ENCODE results near the gene NSUN2.
"Not testable (repeated sequence)": the region's sequence is repeated elsewhere in the genome, so short reads cannot be mapped to it uniquely, and the experiment has no call there.

The NSUN2 gene

GRCh38 chr5:6668717-6669116, 35.9 kb upstream of the NSUN2 start:
- not testable (repeated sequence) for H3K4me3 ChIP-seq (ENCODE audit: low read depth, low read length); H3K36me3 ChIP-seq (ENCODE audit: control insufficient read depth, insufficient read depth, low read length); H3K9me3 ChIP-seq (ENCODE audit: control insufficient read depth, insufficient read depth, low read length); H3K9ac ChIP-seq (ENCODE audit: low read depth, low read length); H3K27me3 ChIP-seq (ENCODE audit: control insufficient read depth, insufficient read depth, low read length); H3K27ac ChIP-seq (ENCODE audit: low read depth, low read length); H3K4me1 ChIP-seq (ENCODE audit: control insufficient read depth, insufficient read depth, low read length)

DNA sequence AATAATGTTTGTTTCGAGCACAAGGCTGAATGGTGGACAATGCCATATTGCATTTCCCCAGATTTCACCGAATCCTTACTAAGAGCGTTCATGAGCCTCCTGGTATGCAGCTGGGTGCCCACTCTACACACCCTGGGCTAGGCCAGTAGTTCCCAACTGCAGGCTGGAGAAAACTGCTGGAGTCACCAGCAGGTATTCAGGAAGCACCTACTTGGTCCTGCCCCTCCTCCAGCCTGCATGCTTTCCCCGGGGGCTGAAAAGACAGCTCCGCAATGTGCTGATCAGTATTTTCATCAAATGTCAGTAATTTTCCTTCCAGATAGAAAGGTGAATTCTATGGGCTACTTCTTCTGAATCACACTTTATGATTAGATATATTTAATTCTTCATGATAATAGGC, 34.8 kb upstream of the NSUN2 start:
- Histone ChIP-seq H3K9me3 (ENCODE audit: control insufficient read depth, insufficient read depth, low read length) (no peaks in the 10 kb centered on the region), H3K9ac (ENCODE audit: low read depth, low read length) (no peak overlapping the region), H3K27ac (ENCODE audit: low read depth, low read length) (no peak overlapping the region), H3K4me3 (ENCODE audit: low read depth, low read length) (no peak overlapping the region), H3K4me1 (ENCODE audit: control insufficient read depth, insufficient read depth, low read length) (0 out of 2 replicates have a peak, but pooled peaks cover 3% of the 10 kb centered on the region), H3K36me3 (ENCODE audit: control insufficient read depth, insufficient read depth, low read length) (peaks cover 7% of the 10 kb centered on the region; the same call in 1 of the 2 replicates), H3K27me3 (ENCODE audit: control insufficient read depth, insufficient read depth, low read length) (no peaks in the 10 kb centered on the region)

GRCh38 chr5:6666762-6667161, 33.9 kb upstream of the NSUN2 start:
- 0 out of 2 replicates have a peak, but pooled peaks cover 3% of the 10 kb centered on the region for H3K4me1 ChIP-seq (ENCODE audit: control insufficient read depth, insufficient read depth, low read length)

DNA sequence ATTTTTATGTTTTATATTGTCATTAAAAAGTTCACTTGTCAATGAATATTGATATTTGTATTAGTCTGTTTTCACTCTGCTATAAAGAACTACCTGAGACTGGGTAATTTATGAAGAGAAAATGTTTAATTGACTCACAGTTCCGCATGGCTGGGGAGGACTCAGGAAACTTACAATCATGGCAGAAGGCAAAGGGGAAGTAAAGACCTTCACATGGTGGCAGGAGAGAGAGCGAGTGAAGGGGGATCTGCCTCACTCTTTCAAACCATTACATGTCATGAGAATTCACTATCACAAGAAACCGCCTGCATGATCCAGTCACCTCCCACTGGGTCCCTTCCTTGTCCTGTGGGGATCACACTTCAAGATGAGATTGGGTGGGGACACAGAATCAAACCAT, 27.8 kb upstream of the NSUN2 start:
- Histone ChIP-seq H3K27ac (ENCODE audit: low read depth, low read length) (no peak overlapping the region), H3K4me3 (ENCODE audit: low read depth, low read length) (no peak overlapping the region), H3K36me3 (ENCODE audit: control insufficient read depth, insufficient read depth, low read length) (peaks cover 49% of the 10 kb centered on the region), H3K27me3 (ENCODE audit: control insufficient read depth, insufficient read depth, low read length) (no peaks in the 10 kb centered on the region), H3K9me3 (ENCODE audit: control insufficient read depth, insufficient read depth, low read length) (no peaks in the 10 kb centered on the region), H3K4me1 (ENCODE audit: control insufficient read depth, insufficient read depth, low read length) (no peaks in the 10 kb centered on the region), H3K9ac (ENCODE audit: low read depth, low read length) (no peak overlapping the region)

More at GRCh38 chr5:6666762-6667161, 33.9 kb upstream of the NSUN2 start:
- no peak overlapping the region for H3K27ac ChIP-seq (ENCODE audit: low read depth, low read length)
- no peaks in the 10 kb centered on the region for H3K27me3 ChIP-seq (ENCODE audit: control insufficient read depth, insufficient read depth, low read length)
- no peaks in the 10 kb centered on the region for H3K9me3 ChIP-seq (ENCODE audit: control insufficient read depth, insufficient read depth, low read length)
- no peak overlapping the region for H3K4me3 ChIP-seq (ENCODE audit: low read depth, low read length)
- peaks cover 12% of the 10 kb centered on the region; the same call in 1 of the 2 replicates for H3K36me3 ChIP-seq (ENCODE audit: control insufficient read depth, insufficient read depth, low read length)
- H3K9ac ChIP-seq (ENCODE audit: low read depth, low read length) = no peak overlapping the region

DNA sequence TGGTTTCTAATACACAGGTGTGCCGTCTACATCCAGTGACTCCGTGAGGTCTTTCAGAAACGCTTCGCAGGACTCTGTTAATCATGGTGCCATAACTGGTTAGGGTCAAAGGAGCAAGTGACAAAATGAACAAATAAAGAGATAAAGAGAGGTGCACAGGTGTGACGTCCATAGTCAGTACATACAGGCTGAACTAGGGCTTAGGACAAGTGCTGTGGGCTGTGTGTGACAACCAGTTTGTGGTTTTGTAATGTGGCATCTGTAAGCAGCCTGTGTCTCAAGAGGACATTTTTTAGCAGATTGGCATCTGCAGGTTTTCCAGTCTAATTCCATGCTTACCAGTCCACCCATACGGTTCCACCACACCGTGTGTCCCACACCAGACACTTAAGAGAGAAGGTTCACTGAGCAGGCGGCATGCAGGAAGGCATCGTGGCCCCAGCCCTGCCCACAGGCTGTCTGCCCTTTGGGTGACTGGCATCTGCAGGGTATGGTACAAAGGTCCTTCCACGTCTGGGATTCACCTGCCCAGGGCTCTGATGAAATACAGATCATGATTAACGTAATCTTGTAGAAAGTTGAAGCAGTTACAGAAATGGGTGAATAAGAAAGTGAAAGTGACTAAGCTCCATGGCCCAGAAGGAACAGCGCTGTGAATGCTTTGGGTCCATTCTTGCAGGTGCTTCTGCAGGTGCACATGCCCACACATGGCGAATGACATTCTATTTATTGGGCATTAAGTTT, 27.3 kb upstream of the NSUN2 start:
- H3K9ac ChIP-seq (ENCODE audit: low read depth, low read length) = no peak overlapping the region
- H3K9me3 ChIP-seq (ENCODE audit: control insufficient read depth, insufficient read depth, low read length) = no peaks in the 10 kb centered on the region
- H3K4me3 ChIP-seq (ENCODE audit: low read depth, low read length) = no peak overlapping the region
- peaks cover 55% of the 10 kb centered on the region for H3K36me3 ChIP-seq (ENCODE audit: control insufficient read depth, insufficient read depth, low read length)
- H3K27ac ChIP-seq (ENCODE audit: low read depth, low read length) = no peak overlapping the region
- H3K27me3 ChIP-seq (ENCODE audit: control insufficient read depth, insufficient read depth, low read length) = no peaks in the 10 kb centered on the region
- no peaks in the 10 kb centered on the region for H3K4me1 ChIP-seq (ENCODE audit: control insufficient read depth, insufficient read depth, low read length)

DNA sequence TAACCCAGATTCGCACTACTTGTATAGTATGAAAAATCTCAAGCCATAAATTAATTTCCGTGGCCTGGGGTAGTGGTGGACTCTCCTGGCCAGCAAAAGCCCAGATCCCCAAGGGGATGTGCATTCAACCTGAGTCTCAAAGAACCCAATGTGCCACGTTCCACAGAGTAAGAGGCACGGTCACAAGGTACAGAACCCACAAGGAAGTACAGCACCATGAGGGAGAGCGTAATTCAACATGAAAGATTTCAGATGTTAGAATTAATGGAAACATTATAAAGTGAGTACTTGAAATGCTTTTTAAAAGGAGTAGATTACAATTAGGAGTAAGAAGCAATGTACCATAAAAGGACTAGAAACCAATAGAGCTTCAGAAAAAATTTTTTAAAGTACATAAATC, 23.8 kb upstream of the NSUN2 start:
- Histone ChIP-seq H3K9ac (ENCODE audit: low read depth, low read length) (no peak overlapping the region), H3K4me1 (ENCODE audit: control insufficient read depth, insufficient read depth, low read length) (no peaks in the 10 kb centered on the region), H3K27ac (ENCODE audit: low read depth, low read length) (no peak overlapping the region), H3K9me3 (ENCODE audit: control insufficient read depth, insufficient read depth, low read length) (no peaks in the 10 kb centered on the region), H3K36me3 (ENCODE audit: control insufficient read depth, insufficient read depth, low read length) (peaks cover 58% of the 10 kb centered on the region), H3K4me3 (ENCODE audit: low read depth, low read length) (no peak overlapping the region), H3K27me3 (ENCODE audit: control insufficient read depth, insufficient read depth, low read length) (no peaks in the 10 kb centered on the region)

DNA sequence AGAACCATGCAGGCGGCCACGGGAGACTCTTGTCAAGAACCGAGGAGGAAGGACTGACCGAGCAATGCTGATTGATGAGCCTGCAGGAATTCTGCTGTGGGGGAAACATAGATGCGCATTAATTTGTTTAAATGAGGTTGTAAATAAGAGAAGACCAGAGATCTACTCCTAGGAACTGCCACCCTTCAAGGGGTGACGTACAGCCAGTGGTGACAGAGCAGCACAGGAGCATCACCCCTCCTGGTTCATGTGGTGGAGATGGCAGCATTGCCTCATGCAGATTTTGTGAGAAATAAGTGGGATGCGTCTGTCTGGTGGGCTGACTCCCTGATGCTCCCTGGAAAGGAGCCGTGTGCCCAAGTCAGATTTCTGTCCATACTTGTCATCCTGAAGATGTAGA, 22.6 kb upstream of the NSUN2 start:
- Histone ChIP-seq H3K4me3 (ENCODE audit: low read depth, low read length) (no peak overlapping the region), H3K9ac (ENCODE audit: low read depth, low read length) (no peak overlapping the region), H3K27ac (ENCODE audit: low read depth, low read length) (no peak overlapping the region), H3K4me1 (ENCODE audit: control insufficient read depth, insufficient read depth, low read length) (no peaks in the 10 kb centered on the region), H3K27me3 (ENCODE audit: control insufficient read depth, insufficient read depth, low read length) (no peaks in the 10 kb centered on the region), H3K9me3 (ENCODE audit: control insufficient read depth, insufficient read depth, low read length) (no peaks in the 10 kb centered on the region), H3K36me3 (ENCODE audit: control insufficient read depth, insufficient read depth, low read length) (peaks cover 58% of the 10 kb centered on the region)

GRCh38 chr5:6652025-6652424, 19.2 kb upstream of the NSUN2 start:
- Histone ChIP-seq H3K27me3 (ENCODE audit: control insufficient read depth, insufficient read depth, low read length) (no peaks in the 10 kb centered on the region), H3K9ac (ENCODE audit: low read depth, low read length) (no peak overlapping the region), H3K9me3 (ENCODE audit: control insufficient read depth, insufficient read depth, low read length) (no peaks in the 10 kb centered on the region), H3K4me1 (ENCODE audit: control insufficient read depth, insufficient read depth, low read length) (peaks cover 3% of the 10 kb centered on the region; the same call in 1 of the 2 replicates), H3K36me3 (ENCODE audit: control insufficient read depth, insufficient read depth, low read length) (peaks cover 34% of the 10 kb centered on the region), H3K27ac (ENCODE audit: low read depth, low read length) (no peak overlapping the region), H3K4me3 (ENCODE audit: low read depth, low read length) (no peak overlapping the region)

- H3K27me3 ChIP-seq (ENCODE audit: control insufficient read depth, insufficient read depth, low read length) = no peaks in the 10 kb centered on the region
- peaks cover 3% of the 10 kb centered on the region; the same call in 1 of the 2 replicates for H3K4me1 ChIP-seq (ENCODE audit: control insufficient read depth, insufficient read depth, low read length)
- peaks cover 20% of the 10 kb centered on the region for H3K36me3 ChIP-seq (ENCODE audit: control insufficient read depth, insufficient read depth, low read length)
- H3K27ac ChIP-seq (ENCODE audit: low read depth, low read length) = no peak overlapping the region
- H3K9ac ChIP-seq (ENCODE audit: low read depth, low read length) = no peak overlapping the region
- H3K9me3 ChIP-seq (ENCODE audit: control insufficient read depth, insufficient read depth, low read length) = no peaks in the 10 kb centered on the region
- H3K4me3 ChIP-seq (ENCODE audit: low read depth, low read length) = no peak overlapping the region
Observed at GRCh38 chr5:6649681-6650080, 16.8 kb upstream of the NSUN2 start.

- H3K36me3 ChIP-seq (ENCODE audit: control insufficient read depth, insufficient read depth, low read length) = peaks cover 24% of the 10 kb centered on the region
- no peak overlapping the region for H3K4me3 ChIP-seq (ENCODE audit: low read depth, low read length)
- no peak overlapping the region for H3K9ac ChIP-seq (ENCODE audit: low read depth, low read length)
- no peak overlapping the region for H3K27ac ChIP-seq (ENCODE audit: low read depth, low read length)
- no peaks in the 10 kb centered on the region for H3K9me3 ChIP-seq (ENCODE audit: control insufficient read depth, insufficient read depth, low read length)
- H3K27me3 ChIP-seq (ENCODE audit: control insufficient read depth, insufficient read depth, low read length) = no peaks in the 10 kb centered on the region
- peaks cover 3% of the 10 kb centered on the region; the same call in 1 of the 2 replicates for H3K4me1 ChIP-seq (ENCODE audit: control insufficient read depth, insufficient read depth, low read length)
Observed at GRCh38 chr5:6649186-6649585, 16.3 kb upstream of the NSUN2 start.

DNA sequence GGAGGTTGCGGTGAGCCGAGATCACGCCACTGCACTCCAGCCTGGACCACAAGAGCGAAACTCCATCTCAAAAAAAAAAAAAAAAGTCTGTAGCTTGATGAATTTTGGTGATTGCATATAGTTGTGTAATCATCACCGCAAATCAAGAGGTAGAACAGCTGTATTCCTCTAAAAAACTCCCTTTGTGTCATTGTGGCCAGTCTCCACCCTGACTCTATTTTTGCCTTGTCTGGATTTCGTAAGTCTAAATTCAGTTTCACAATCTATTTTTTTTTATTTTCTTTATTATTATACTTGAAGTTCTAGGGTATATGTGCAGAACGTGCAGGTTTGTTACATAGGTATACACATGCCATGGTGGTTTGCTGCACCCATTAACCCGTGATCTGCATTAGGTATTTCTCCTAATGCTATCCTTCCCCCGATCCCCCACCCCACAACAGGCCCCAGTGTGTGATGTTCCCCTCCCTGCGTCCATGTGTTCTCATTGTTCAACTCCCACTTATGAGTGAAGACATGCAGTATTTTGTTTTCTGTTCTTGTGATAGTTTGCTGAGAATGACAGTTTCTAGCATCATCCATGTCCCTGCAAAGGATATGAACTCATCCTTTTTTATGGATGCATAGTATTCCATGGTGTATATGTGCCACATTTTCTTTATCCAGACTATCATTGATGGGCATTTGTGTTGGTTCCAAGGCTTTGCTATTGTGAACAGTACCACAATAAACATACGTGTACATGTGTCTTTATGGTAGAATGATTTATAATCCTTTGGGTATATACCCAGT, 12.9 kb upstream of the NSUN2 start:
- H3K4me1 ChIP-seq (ENCODE audit: control insufficient read depth, insufficient read depth, low read length); H3K9ac ChIP-seq (ENCODE audit: low read depth, low read length); H3K4me3 ChIP-seq (ENCODE audit: low read depth, low read length); H3K27ac ChIP-seq (ENCODE audit: low read depth, low read length); H3K9me3 ChIP-seq (ENCODE audit: control insufficient read depth, insufficient read depth, low read length); H3K27me3 ChIP-seq (ENCODE audit: control insufficient read depth, insufficient read depth, low read length): not testable (repeated sequence)
- H3K36me3 ChIP-seq (ENCODE audit: control insufficient read depth, insufficient read depth, low read length) = peaks cover 13% of the 10 kb centered on the region; the same call in 1 of the 2 replicates
